ENCODE results near the gene CRELD1.

GRCh38 chr3:9942934-9943690 lies 9.5 kb downstream of the CRELD1 start:
- TF ChIP-seq CTCF (IDR thresholded peaks at IDR 0.05) (no peak), POLR2AphosphoS5 (IDR thresholded peaks at IDR 0.05) (no peak)

Data from transverse colon (tissue), 4 donors.